ENCODE measurements around the gene PTBP3. TPM values are rescaled to one million over a fixed set of nuclear protein-coding genes. Genes with fewer than 3 reads are reported as not detected.

PTBP3 gene
- polyA plus RNA-seq, 1 experiment: 34.8 TPM

GRCh38 chr9:112301420-112301819 is 32.0 kb downstream of the PTBP3 start:
- ChIA-PET POLR2A (no interaction called here), CTCF (no interaction called here)
- DNase-seq (ENCODE audit: low read depth, low spot score): no peak
- Histone ChIP-seq H3K4me3 (ENCODE audit: low read depth, low read length) (no peak overlapping the region), H3K27me3 (ENCODE audit: control insufficient read depth, insufficient read depth, low read length) (no peaks in the 10 kb centered on the region), H3K27ac (ENCODE audit: low read depth, low read length) (no peak overlapping the region), H3K9me3 (ENCODE audit: control insufficient read depth, insufficient read depth, low read length) (no peaks in the 10 kb centered on the region)
- TF ChIP-seq, protein P1, sequence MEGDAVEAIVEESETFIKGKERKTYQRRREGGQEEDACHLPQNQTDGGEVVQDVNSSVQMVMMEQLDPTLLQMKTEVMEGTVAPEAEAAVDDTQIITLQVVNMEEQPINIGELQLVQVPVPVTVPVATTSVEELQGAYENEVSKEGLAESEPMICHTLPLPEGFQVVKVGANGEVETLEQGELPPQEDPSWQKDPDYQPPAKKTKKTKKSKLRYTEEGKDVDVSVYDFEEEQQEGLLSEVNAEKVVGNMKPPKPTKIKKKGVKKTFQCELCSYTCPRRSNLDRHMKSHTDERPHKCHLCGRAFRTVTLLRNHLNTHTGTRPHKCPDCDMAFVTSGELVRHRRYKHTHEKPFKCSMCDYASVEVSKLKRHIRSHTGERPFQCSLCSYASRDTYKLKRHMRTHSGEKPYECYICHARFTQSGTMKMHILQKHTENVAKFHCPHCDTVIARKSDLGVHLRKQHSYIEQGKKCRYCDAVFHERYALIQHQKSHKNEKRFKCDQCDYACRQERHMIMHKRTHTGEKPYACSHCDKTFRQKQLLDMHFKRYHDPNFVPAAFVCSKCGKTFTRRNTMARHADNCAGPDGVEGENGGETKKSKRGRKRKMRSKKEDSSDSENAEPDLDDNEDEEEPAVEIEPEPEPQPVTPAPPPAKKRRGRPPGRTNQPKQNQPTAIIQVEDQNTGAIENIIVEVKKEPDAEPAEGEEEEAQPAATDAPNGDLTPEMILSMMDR (IDR thresholded peaks at IDR 0.05; ENCODE audit: low read depth, low read length): no peak

DNA sequence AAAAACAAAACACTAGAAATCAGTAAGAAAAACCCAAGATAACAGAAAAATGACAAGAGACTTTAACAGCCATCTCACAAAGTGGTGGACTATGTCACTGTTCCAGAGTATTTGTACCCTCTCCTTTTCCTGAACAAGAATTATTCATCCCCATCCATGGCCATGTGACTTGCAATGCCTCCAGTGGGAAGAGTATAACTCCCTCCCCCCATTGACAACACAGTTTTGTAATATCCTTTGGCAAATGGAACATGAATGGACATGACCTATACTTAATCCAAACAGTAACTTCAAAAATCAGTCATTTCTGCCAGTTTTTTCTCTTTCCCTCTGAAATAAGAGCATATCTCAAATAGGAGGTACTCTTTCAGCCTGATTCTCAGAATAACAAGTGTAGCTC is 33.9 kb downstream of the PTBP3 start:
- no peak for DNase-seq (ENCODE audit: low read depth, low spot score)
- H3K27me3 ChIP-seq (ENCODE audit: control insufficient read depth, insufficient read depth, low read length): no peaks in the 10 kb centered on the region
- no peak overlapping the region for H3K27ac ChIP-seq (ENCODE audit: low read depth, low read length)
- no peaks in the 10 kb centered on the region for H3K9me3 ChIP-seq (ENCODE audit: control insufficient read depth, insufficient read depth, low read length)
- POLR2A ChIA-PET: no interaction called here
- H3K4me3 ChIP-seq (ENCODE audit: low read depth, low read length): no peak overlapping the region
- CTCF ChIA-PET: no interaction called here
- TF ChIP-seq, protein P1 (IDR thresholded peaks at IDR 0.05; ENCODE audit: low read depth, low read length): no peak

DNA sequence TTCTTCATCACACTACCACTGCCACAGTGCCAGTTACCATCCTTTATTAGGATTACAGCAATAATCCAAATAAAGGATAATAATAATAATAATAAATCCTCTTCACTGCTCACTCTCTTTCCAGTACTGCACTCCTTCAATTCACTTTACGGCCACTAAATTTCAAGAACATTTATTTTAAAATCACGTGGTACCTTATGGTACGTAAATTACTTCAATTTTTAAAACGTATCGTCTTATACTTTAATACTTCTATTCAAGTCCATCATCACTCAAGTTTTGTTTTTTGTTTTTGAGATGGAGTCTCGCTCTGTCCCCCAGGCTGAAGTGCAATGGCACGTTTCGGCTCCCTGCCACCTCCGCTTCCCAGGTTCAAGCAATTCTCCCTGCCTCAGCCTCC is 36.5 kb downstream of the PTBP3 start:
- H3K9me3 ChIP-seq (ENCODE audit: control insufficient read depth, insufficient read depth, low read length): no peaks in the 10 kb centered on the region
- TF ChIP-seq, protein P1 (IDR thresholded peaks at IDR 0.05; ENCODE audit: low read depth, low read length): no peak
- DNase-seq (ENCODE audit: low read depth, low spot score): no peak
- POLR2A ChIA-PET: no interaction called here
- H3K27me3 ChIP-seq (ENCODE audit: control insufficient read depth, insufficient read depth, low read length): no peaks in the 10 kb centered on the region
- H3K4me3 ChIP-seq (ENCODE audit: low read depth, low read length): no peak overlapping the region
- H3K27ac ChIP-seq (ENCODE audit: low read depth, low read length): no peak overlapping the region
- CTCF ChIA-PET: no interaction called here

GRCh38 chr9:112295174-112295573 is 38.2 kb downstream of the PTBP3 start:
- Histone ChIP-seq H3K27me3 (ENCODE audit: control insufficient read depth, insufficient read depth, low read length) (no peaks in the 10 kb centered on the region), H3K27ac (ENCODE audit: low read depth, low read length) (no peak overlapping the region), H3K4me3 (ENCODE audit: low read depth, low read length) (no peak overlapping the region), H3K9me3 (ENCODE audit: control insufficient read depth, insufficient read depth, low read length) (no peaks in the 10 kb centered on the region)
- CTCF ChIA-PET: interaction anchor here (0.7 kb wide), 2 partner anchors 511 to 577 kb away, joined by 4 read pairs; no protein-coding TSS in a partner anchor
- no peak for DNase-seq (ENCODE audit: low read depth, low spot score)
- TF ChIP-seq, protein P1 (IDR thresholded peaks at IDR 0.05; ENCODE audit: low read depth, low read length): no peak
- POLR2A ChIA-PET: interaction anchor here (0.6 to 0.7 kb wide), 2 partner anchors 129 to 198 kb away, joined by 3 to 4 read pairs; no protein-coding TSS in a partner anchor

- DNase-seq (ENCODE audit: low read depth, low spot score): no peak
- CTCF ChIA-PET: interaction anchor here (1.1 kb wide), 1 partner anchor 74 kb away, joined by 3 read pairs; no protein-coding TSS in a partner anchor
- no peak overlapping the region for H3K27ac ChIP-seq (ENCODE audit: low read depth, low read length)
- no peak overlapping the region for H3K4me3 ChIP-seq (ENCODE audit: low read depth, low read length)
- TF ChIP-seq, protein P1 (IDR thresholded peaks at IDR 0.05; ENCODE audit: low read depth, low read length): no peak
- H3K9me3 ChIP-seq (ENCODE audit: control insufficient read depth, insufficient read depth, low read length): peaks cover 13% of the 10 kb centered on the region
- POLR2A ChIA-PET: no interaction called here
- H3K27me3 ChIP-seq (ENCODE audit: control insufficient read depth, insufficient read depth, low read length): no peaks in the 10 kb centered on the region
These were observed 45.4 kb downstream of the PTBP3 start for GRCh38 chr9:112288029-112288428.
